ENCODE results near the gene CAPZA1.

Gene CAPZA1

GRCh38 chr1:112687361-112687760, 67.7 kb downstream of the CAPZA1 start:
- Histone ChIP-seq H3K27ac (no peak overlapping the region), H3K4me3 (IDR thresholded peaks at IDR 0.05; ENCODE audit: insufficient read depth, low read depth, low read length) (no peak overlapping the region), H3K79me2 (ENCODE audit: insufficient read depth, low read depth) (no peaks in the 10 kb centered on the region), H4K20me1 (ENCODE audit: insufficient read depth) (no peaks in the 10 kb centered on the region), H3K9ac (no peak overlapping the region), H3K27me3 (ENCODE audit: insufficient read depth, low read depth) (no peaks in the 10 kb centered on the region), H2AFZ (ENCODE audit: low read depth) (no peak overlapping the region), H3K4me2 (no peak overlapping the region), H3K4me1 (ENCODE audit: low read depth, poor library complexity, severe bottlenecking) (no peaks in the 10 kb centered on the region), H3K36me3 (ENCODE audit: insufficient read depth) (no peaks in the 10 kb centered on the region)
- TF ChIP-seq CTCF (conservative IDR thresholded peaks at IDR 0.05; ENCODE audit: low read depth, low read length) = no peak

- Histone ChIP-seq H3K79me2 (ENCODE audit: insufficient read depth, low read depth) (no peaks in the 10 kb centered on the region), H4K20me1 (ENCODE audit: insufficient read depth) (no peaks in the 10 kb centered on the region)
Measured at GRCh38 chr1:112687785-112688496, 68.3 kb downstream of the CAPZA1 start.

GRCh38 chr1:112688781-112689193, 69.2 kb downstream of the CAPZA1 start:
- H3K27ac ChIP-seq = no peak overlapping the region
- no peaks in the 10 kb centered on the region for H4K20me1 ChIP-seq (ENCODE audit: insufficient read depth)
- no peak overlapping the region for H3K4me3 ChIP-seq (IDR thresholded peaks at IDR 0.05; ENCODE audit: insufficient read depth, low read depth, low read length)
- no peak overlapping the region for H2AFZ ChIP-seq (ENCODE audit: low read depth)
- H3K9ac ChIP-seq = no peak overlapping the region
- H3K36me3 ChIP-seq (ENCODE audit: insufficient read depth) = no peaks in the 10 kb centered on the region
- TF ChIP-seq CTCF (conservative IDR thresholded peaks at IDR 0.05; ENCODE audit: low read depth, low read length) = no peak
- H3K4me1 ChIP-seq (ENCODE audit: low read depth, poor library complexity, severe bottlenecking) = no peaks in the 10 kb centered on the region
- no peaks in the 10 kb centered on the region for H3K27me3 ChIP-seq (ENCODE audit: insufficient read depth, low read depth)
- no peaks in the 10 kb centered on the region for H3K79me2 ChIP-seq (ENCODE audit: insufficient read depth, low read depth)
- no peak overlapping the region for H3K4me2 ChIP-seq

More at GRCh38 chr1:112687785-112688496, 68.3 kb downstream of the CAPZA1 start:
- H2AFZ ChIP-seq (ENCODE audit: low read depth) = no peak overlapping the region
- no peak overlapping the region for H3K27ac ChIP-seq
- no peak overlapping the region for H3K4me2 ChIP-seq
- H3K4me1 ChIP-seq (ENCODE audit: low read depth, poor library complexity, severe bottlenecking) = no peaks in the 10 kb centered on the region
- H3K4me3 ChIP-seq (IDR thresholded peaks at IDR 0.05; ENCODE audit: insufficient read depth, low read depth, low read length) = no peak overlapping the region
- no peaks in the 10 kb centered on the region for H3K27me3 ChIP-seq (ENCODE audit: insufficient read depth, low read depth)
- TF ChIP-seq CTCF (conservative IDR thresholded peaks at IDR 0.05; ENCODE audit: low read depth, low read length) = no peak
- H3K36me3 ChIP-seq (ENCODE audit: insufficient read depth) = no peaks in the 10 kb centered on the region
- no peak overlapping the region for H3K9ac ChIP-seq

GRCh38 chr1:112689196-112689841, 69.7 kb downstream of the CAPZA1 start:
- no peak overlapping the region for H3K4me3 ChIP-seq (IDR thresholded peaks at IDR 0.05; ENCODE audit: insufficient read depth, low read depth, low read length)
- H3K27ac ChIP-seq = no peak overlapping the region
- no peak overlapping the region for H3K4me2 ChIP-seq
- no peaks in the 10 kb centered on the region for H3K4me1 ChIP-seq (ENCODE audit: low read depth, poor library complexity, severe bottlenecking)
- no peak overlapping the region for H3K9ac ChIP-seq
- no peaks in the 10 kb centered on the region for H3K27me3 ChIP-seq (ENCODE audit: insufficient read depth, low read depth)
- H3K36me3 ChIP-seq (ENCODE audit: insufficient read depth) = no peaks in the 10 kb centered on the region
- no peak overlapping the region for H2AFZ ChIP-seq (ENCODE audit: low read depth)
- TF ChIP-seq CTCF (conservative IDR thresholded peaks at IDR 0.05; ENCODE audit: low read depth, low read length) = no peak
- no peaks in the 10 kb centered on the region for H4K20me1 ChIP-seq (ENCODE audit: insufficient read depth)
- no peaks in the 10 kb centered on the region for H3K79me2 ChIP-seq (ENCODE audit: insufficient read depth, low read depth)

Measured in KMS-11 (cell line).